Measurements from ENCODE around the gene DLL4.

Gene DLL4

GRCh38 chr15:40928821-40929659 is at the start of gene DLL4:
DLL4 (plus strand) TSS chr15:40929340; CDS start chr15:40929669, 329 bp downstream.
- DNase-seq, result peak; percentile 16

- DNase-seq, result no peak
Observed at GRCh38 chr15:40879609-40880008, 49.5 kb upstream of the DLL4 start.

- no peak for DNase-seq
Observed at GRCh38 chr15:40881351-40881750, 47.8 kb upstream of the DLL4 start.

GRCh38 chr15:40886586-40886985 is 42.6 kb upstream of the DLL4 start:
- DNase-seq, result no peak

GRCh38 chr15:40889112-40889511 is 40.0 kb upstream of the DLL4 start:
- no peak for DNase-seq

- DNase-seq, result no peak
Observed at GRCh38 chr15:40891138-40891537, 38.0 kb upstream of the DLL4 start.

- DNase-seq, result peak; percentile 9
Observed at GRCh38 chr15:40891810-40892446, 37.2 kb upstream of the DLL4 start.

- no peak for DNase-seq
Observed at GRCh38 chr15:40892447-40893012, 36.6 kb upstream of the DLL4 start.

GRCh38 chr15:40893019-40893670 is 36.0 kb upstream of the DLL4 start:
- no peak for DNase-seq

- DNase-seq, result peak; percentile 97
Observed at GRCh38 chr15:40893733-40894680, 35.1 kb upstream of the DLL4 start, which contains the start of gene VPS18. VPS18 (plus strand) TSS chr15:40894450; CDS start chr15:40894769, 319 bp downstream.

GRCh38 chr15:40894681-40895448 is 34.3 kb upstream of the DLL4 start:
- peak; percentile 59 for DNase-seq

GRCh38 chr15:40899536-40900207 is 29.5 kb upstream of the DLL4 start:
- no peak for DNase-seq

GRCh38 chr15:40900256-40901052 is 28.7 kb upstream of the DLL4 start:
- DNase-seq, result no peak

- no peak for DNase-seq
Observed at GRCh38 chr15:40901053-40901443, 28.1 kb upstream of the DLL4 start.

GRCh38 chr15:40902605-40903561 is 26.3 kb upstream of the DLL4 start:
- DNase-seq, result peak; percentile 63

- DNase-seq, result no peak
Observed at GRCh38 chr15:40904552-40905201, 24.5 kb upstream of the DLL4 start.

- peak; percentile 84 for DNase-seq
Observed at GRCh38 chr15:40906091-40906990, 22.8 kb upstream of the DLL4 start.
